ENCODE data around the gene LRRC14B. TPM values are rescaled to one million over a fixed set of nuclear protein-coding genes. Genes with fewer than 3 reads are reported as not detected.

The LRRC14B gene
- polyA plus RNA-seq, 1 donor (not counting 4 experiments of a cell fraction or from before 2014, with no cell fraction given) = not detected

DNA sequence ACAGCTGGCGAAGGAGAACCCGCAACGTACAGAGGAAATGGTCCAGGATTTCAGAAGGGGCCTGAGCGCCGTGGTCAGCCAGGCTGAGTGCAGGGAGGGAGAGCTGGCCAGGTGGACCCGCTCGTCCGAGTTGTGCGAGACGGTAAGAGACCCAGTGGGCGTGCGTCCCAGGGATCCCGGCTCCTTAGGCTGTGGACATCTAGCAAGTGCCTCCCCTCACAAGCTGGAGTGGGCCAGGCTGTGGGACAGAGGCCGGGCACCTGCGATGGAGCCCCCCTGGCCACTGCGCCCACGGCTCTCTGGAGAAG lies 29.5 kb upstream of the LRRC14B start:
- dilution Hi-C loops (cut with MboI; ENCODE audit: extremely low pct_ligation_motif_present, low sequenced_read_pairs) = no loop called here
- Histone ChIP-seq H3K4me1 (ENCODE audit: control insufficient read depth, extremely low read depth, insufficient read depth, low read length) (no peaks in the 10 kb centered on the region), H3K4me3 (ENCODE audit: control insufficient read depth in 2 of 3, extremely low read depth in 1 of 3, insufficient read depth in 2 of 3, low read depth in 1 of 3, low read length in 3 of 3) (no peak overlapping the region), H2AFZ (ENCODE audit: control insufficient read depth, low read length) (no peak overlapping the region), H4K20me1 (ENCODE audit: control insufficient read depth, extremely low read depth, insufficient read depth, low read length) (no peaks in the 10 kb centered on the region), H3K36me3 (ENCODE audit: control insufficient read depth in 2 of 2, extremely low read depth in 1 of 2, insufficient read depth in 2 of 2, low read length in 2 of 2) (no peaks in the 10 kb centered on the region), H3K9ac (ENCODE audit: control insufficient read depth, extremely low read depth, insufficient read depth, low read length) (no peak overlapping the region), H3K4me2 (ENCODE audit: control insufficient read depth, extremely low read depth, insufficient read depth, low read depth, low read length) (no peak overlapping the region), H3K27me3 (ENCODE audit: control insufficient read depth, extremely low read depth, insufficient read depth, low read length) (no peaks in the 10 kb centered on the region), H3K9me3 (ENCODE audit: control insufficient read depth, low read depth, low read length) (no peaks in the 10 kb centered on the region), H3K27ac (ENCODE audit: control insufficient read depth, insufficient read depth, low read length) (no peak overlapping the region), H3K9me1 (ENCODE audit: control insufficient read depth, extremely low read depth, insufficient read depth, low read length) (no peaks in the 10 kb centered on the region), H3K79me2 (ENCODE audit: control insufficient read depth, insufficient read depth, low read length) (no peaks in the 10 kb centered on the region)
- no peak for FAIRE-seq
- no peak for DNase-seq (ENCODE audit: low read depth, low spot score)
- TF ChIP-seq CTCF (optimal IDR thresholded peaks at IDR 0.05 in 1 of 3, IDR thresholded peaks at IDR 0.05 in 1 of 3, conservative IDR thresholded peaks at IDR 0.05 in 1 of 3; ENCODE audit: extremely low read depth in 1 of 3, insufficient read depth in 2 of 3, low read length in 3 of 3) (no peak), EZH2 (IDR thresholded peaks at IDR 0.05; ENCODE audit: low read length) (no peak)

DNA sequence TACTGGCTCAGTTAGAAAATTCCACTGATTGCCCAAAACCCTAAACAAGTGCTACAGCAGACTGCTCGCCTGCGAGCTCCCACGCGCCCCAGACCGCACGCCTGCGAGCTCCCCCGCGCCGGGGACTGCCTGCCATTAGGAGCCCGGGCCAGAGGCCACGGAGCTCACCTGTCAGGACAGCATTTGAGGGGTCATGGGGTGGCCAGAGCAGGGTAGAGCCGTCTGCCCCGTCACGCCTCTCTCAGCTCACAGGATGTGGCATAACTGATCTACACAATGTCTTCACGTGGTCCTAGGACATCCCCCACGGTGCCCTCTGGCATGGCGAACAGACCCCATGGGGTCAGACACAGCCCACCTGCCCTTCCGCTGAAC lies 29.1 kb upstream of the LRRC14B start:
- no peak for TF ChIP-seq EZH2 (IDR thresholded peaks at IDR 0.05; ENCODE audit: low read length)
- no peak for TF ChIP-seq CTCF (optimal IDR thresholded peaks at IDR 0.05 in 1 of 3, IDR thresholded peaks at IDR 0.05 in 1 of 3, conservative IDR thresholded peaks at IDR 0.05 in 1 of 3; ENCODE audit: extremely low read depth in 1 of 3, insufficient read depth in 2 of 3, low read length in 3 of 3)
- Histone ChIP-seq H3K4me2 (ENCODE audit: control insufficient read depth, extremely low read depth, insufficient read depth, low read depth, low read length) (no peak overlapping the region), H3K4me1 (ENCODE audit: control insufficient read depth, extremely low read depth, insufficient read depth, low read length) (no peaks in the 10 kb centered on the region), H3K36me3 (ENCODE audit: control insufficient read depth in 2 of 2, extremely low read depth in 1 of 2, insufficient read depth in 2 of 2, low read length in 2 of 2) (no peaks in the 10 kb centered on the region), H2AFZ (ENCODE audit: control insufficient read depth, low read length) (no peak overlapping the region), H3K9me3 (ENCODE audit: control insufficient read depth, low read depth, low read length) (no peaks in the 10 kb centered on the region), H3K27me3 (ENCODE audit: control insufficient read depth, extremely low read depth, insufficient read depth, low read length) (no peaks in the 10 kb centered on the region), H4K20me1 (ENCODE audit: control insufficient read depth, extremely low read depth, insufficient read depth, low read length) (no peaks in the 10 kb centered on the region), H3K9ac (ENCODE audit: control insufficient read depth, extremely low read depth, insufficient read depth, low read length) (no peak overlapping the region), H3K9me1 (ENCODE audit: control insufficient read depth, extremely low read depth, insufficient read depth, low read length) (no peaks in the 10 kb centered on the region), H3K27ac (ENCODE audit: control insufficient read depth, insufficient read depth, low read length) (no peak overlapping the region), H3K4me3 (ENCODE audit: control insufficient read depth in 2 of 3, extremely low read depth in 1 of 3, insufficient read depth in 2 of 3, low read depth in 1 of 3, low read length in 3 of 3) (no peak overlapping the region), H3K79me2 (ENCODE audit: control insufficient read depth, insufficient read depth, low read length) (no peaks in the 10 kb centered on the region)
- dilution Hi-C loops (cut with MboI; ENCODE audit: extremely low pct_ligation_motif_present, low sequenced_read_pairs) = no loop called here
- FAIRE-seq (no peak), DNase-seq (ENCODE audit: low read depth, low spot score) (no peak)
